ENCODE results near the gene REPS2.

- TF ChIP-seq CTCF (IDR thresholded peaks at IDR 0.05) (no peak), POLR2A (IDR thresholded peaks at IDR 0.05) (no peak)
These were observed 7.3 kb downstream of the REPS2 start for GRCh38 chrX:16953606-16954211.
